ENCODE results near the gene ARID1B.

Gene ARID1B

DNA sequence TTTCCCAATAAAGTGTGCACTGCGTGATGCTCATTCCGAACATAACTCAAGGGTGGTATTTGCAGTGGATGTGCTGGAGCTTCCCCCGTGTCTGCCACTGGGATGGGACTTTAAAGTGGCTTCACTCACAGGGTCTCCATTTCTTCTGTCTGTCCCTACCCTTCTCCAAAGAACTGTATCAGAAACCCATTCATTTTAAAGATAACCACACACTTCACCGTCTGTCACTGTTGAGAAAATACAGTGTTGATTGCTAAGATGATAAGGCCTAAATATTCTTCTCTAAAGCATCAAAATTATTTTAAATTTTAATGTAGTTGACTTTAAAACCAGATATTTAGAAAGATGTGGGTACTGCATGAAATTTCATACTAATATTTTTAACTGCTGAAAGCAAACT lies 384.7 kb downstream of the ARID1B start:
- no peak for DNase-seq (ENCODE audit: low spot score)

DNA sequence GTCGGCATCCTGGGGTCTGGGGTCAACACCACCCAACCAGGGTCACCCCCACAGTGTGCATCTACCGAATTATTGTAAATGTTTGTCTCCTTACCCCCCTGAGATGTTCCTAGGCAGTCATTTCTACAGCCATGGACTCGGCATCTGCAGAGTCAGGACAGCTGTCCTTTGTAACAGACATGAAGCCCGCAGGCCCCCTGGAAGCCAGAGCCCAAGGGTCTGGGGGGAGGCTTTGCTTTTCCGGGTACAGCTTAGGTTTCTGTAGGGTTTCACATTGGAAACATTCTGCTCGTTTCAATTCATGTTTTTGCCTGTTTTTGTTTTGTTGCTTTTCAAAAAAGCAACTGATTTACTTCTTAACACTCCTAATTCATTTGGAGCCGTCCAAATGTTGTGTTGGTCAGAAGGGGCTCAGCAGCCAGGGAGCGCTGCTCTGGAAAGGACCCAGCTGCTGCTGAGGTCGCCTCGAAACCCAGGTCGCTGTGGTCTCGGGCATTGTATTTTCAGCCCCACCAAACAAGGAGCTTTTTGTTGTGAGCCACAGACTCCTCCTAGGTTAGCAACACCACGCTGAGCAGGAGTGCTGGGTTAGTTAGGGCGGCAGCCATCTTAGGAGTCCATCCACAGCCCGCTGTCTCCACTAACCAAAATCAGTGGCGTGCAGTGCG lies 385.7 kb downstream of the ARID1B start:
- DNase-seq (ENCODE audit: low spot score): no peak

GRCh38 chr6:157163434-157164159 lies 386.4 kb downstream of the ARID1B start:
- no peak for DNase-seq (ENCODE audit: low spot score)

GRCh38 chr6:157164972-157165371 lies 387.8 kb downstream of the ARID1B start:
- no peak for DNase-seq (ENCODE audit: low spot score)

DNA sequence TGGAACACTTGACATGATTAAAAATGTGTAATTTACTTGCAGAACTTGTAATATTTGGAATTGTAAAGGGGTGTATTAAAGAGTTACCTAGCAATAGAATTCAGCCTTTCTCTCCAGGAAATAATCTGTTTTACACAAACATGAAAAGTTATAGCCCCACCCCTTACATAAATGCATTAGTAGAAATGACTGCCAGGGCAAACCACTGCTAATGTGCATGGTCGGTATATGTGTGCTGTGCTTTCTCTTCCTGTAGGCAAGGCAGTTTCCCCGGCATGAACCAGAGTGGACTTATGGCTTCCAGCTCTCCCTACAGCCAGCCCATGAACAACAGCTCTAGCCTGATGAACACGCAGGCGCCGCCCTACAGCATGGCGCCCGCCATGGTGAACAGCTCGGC lies 389.6 kb downstream of the ARID1B start:
- DNase-seq (ENCODE audit: low spot score): no peak

DNA sequence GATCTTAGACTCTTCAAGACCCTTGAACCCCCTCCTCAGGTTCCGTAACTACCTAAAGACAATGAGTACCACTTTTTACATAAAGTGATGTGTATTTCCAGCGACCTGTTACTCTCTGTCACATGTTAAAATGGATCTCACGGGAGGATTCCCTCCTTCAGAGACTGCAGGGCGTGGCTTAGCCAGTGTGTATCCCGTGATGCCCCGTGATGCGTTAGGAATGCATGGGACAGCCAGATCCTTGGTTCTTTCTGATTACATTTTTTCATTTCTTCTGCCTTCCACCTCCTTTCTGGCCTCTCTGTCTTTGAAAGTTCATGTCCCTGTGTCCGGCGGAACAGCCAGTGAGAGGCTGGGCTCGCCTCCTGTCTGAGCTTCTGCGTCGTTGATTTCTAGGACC lies 390.7 kb downstream of the ARID1B start:
- no peak for DNase-seq (ENCODE audit: low spot score)

- DNase-seq (ENCODE audit: low spot score): no peak
Observed at GRCh38 chr6:157168471-157168870, 391.3 kb downstream of the ARID1B start.

DNA sequence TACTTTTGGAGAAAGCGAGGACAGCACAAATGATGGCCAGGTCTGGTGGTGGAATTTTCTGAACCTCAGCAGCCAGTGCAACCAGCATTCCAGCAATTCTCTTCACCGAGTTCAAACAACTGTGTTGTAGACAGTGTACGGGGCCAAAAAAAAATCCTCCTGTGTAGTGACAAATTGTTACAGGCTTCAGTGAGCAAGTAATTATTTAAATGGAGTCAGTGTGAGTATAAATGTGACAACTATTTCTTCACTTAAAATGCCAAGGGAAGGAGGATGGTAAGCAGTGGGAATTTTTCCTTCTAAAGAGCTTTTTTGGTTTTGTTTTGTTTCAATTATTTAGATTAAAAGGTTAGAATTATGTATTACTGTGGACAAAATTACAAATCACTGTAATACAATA lies 392.0 kb downstream of the ARID1B start:
- DNase-seq (ENCODE audit: low spot score): no peak

- no peak for DNase-seq (ENCODE audit: low spot score)
Observed at GRCh38 chr6:157169656-157170055, 392.5 kb downstream of the ARID1B start.

- no peak for DNase-seq (ENCODE audit: low spot score)
Observed at GRCh38 chr6:157170535-157170934, 393.4 kb downstream of the ARID1B start.

DNA sequence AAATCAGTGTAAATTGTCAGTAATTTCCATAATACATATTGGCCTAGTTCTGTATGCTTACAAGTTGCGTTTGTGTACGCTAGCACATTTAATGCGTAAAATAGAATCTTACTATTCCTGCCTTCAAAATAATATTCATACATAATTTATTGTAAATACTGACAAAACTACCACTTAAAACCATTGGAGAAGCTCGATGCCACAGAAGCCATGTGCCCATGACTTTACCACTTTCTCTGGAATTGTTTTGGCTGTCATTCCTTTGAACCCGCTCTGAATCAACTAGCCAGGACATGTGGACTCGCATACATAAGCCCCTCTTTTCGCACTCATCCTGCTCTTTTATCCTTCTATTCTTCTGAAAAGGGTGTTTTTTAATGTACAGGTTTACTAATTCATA lies 394.6 kb downstream of the ARID1B start:
- no peak for DNase-seq (ENCODE audit: low spot score)

DNA sequence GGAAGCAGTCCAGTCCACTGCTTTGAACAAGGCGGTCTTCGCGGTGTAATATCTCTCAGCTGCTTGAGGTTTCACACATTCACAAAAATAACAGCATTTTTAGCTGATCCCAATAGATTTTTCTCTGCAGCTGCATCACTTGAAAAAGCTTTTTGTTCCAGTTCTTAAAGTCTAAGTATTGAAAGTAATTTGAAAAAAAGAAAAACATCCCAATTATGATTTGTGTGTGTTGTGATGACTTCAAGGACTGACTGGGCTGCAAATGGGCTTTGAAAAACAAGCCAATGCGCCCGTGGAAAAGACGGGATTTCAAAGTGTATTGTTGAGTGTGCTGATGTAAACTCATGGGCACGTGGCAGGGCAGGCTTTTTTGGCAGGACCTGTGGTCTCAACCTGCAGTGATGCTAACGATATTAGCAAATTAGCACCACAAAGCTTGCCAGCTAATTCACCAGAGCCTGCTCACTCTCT lies 395.1 kb downstream of the ARID1B start:
- no peak for DNase-seq (ENCODE audit: low spot score)

DNA sequence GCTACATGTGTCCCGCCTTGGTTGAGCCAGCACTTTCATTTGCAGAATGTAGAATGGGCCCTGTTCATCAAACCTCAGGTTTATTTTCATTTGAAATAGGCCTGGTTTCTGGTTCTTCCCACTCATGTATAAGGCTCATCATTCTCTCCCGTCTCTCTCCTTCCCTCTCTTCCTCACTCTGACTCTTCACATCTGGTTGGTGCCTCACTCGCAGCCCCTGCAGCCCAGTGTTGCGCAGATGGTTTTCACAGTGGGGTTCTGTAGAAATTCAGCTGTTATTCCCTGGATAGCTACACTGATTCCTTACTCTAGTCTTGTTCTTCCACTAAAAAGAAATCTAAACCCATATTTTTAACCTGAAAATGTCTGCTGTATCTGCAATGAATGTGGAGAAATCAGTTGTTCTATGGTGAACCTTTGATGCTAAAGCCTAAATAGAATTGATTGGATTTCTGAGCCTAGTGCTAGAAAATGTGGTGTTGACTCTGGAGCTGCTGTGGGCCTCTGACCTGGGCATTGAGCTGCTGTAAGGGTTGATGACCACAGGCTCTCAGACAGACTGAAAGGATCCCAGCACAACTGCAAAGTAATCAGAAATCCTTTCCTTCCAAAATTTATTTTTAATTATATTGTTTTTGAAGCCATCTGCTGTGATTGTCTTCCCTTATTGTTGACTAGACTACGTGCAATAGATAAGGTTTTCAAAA lies 395.8 kb downstream of the ARID1B start:
- no peak for DNase-seq (ENCODE audit: low spot score)

- no peak for DNase-seq (ENCODE audit: low spot score)
Observed at GRCh38 chr6:157173776-157174175, 396.6 kb downstream of the ARID1B start.

GRCh38 chr6:157174731-157175130 lies 397.6 kb downstream of the ARID1B start:
- no peak for DNase-seq (ENCODE audit: low spot score)

GRCh38 chr6:157177731-157178336 lies 400.7 kb downstream of the ARID1B start:
- no peak for DNase-seq (ENCODE audit: low spot score)

GRCh38 chr6:157181649-157182048 lies 404.5 kb downstream of the ARID1B start:
- DNase-seq (ENCODE audit: low spot score): no peak

- no peak for DNase-seq (ENCODE audit: low spot score)
Observed at GRCh38 chr6:157182503-157183264, 405.5 kb downstream of the ARID1B start.

GRCh38 chr6:157184202-157185015 lies 407.2 kb downstream of the ARID1B start:
- DNase-seq (ENCODE audit: low spot score): peak; percentile 83

- DNase-seq (ENCODE audit: low spot score): no peak
Observed at GRCh38 chr6:157185171-157185570, 408.0 kb downstream of the ARID1B start.

DNA sequence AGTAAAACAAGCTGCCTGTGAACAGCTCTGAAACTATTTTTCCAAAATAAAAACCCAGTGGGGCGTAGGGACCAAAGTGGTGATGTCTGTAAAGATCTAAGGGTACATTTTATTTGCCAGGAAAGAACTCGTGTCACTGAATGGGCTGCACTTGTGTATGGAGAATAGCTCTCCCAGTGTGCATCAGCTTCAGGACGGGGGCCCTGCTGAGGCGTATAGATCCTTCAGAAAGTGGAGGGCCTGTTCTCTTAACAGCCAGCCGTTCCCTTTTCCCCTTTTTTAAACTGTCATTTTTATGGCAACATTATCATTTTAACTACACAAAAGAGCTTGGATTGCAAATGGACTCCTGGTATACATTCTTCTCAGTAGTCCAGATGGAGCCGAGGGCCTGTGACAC lies 408.8 kb downstream of the ARID1B start:
- no peak for DNase-seq (ENCODE audit: low spot score)
